T1000 (cell line): ENCODE measurements around the gene AGBL5.

ENCODE experiments used
- DNase-seq: peaks from one replicate; lab custom pipeline; 2025; ENCODE audit warnings: mixed read lengths; lab: John Stamatoyannopoulos, UW

Gene AGBL5

DNA sequence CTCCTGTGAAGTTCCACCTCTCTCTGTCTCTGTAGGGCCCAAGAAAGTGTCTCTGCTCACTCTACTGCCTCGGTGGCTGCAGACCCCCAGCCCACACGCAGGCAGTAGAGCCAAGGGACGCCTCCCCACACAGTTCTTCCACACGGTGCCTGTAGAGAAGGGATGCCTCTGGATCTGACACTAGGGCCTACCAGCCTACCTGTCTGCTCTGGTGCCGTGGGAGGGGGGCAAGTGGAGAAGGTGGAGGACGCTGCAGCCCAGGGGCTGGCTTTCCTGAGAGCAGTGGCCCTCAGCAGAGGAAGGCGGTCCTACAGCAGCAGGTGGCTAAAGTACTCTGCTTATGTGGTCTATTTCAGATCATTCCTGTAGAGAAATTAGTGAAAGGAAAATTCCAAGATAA, 27.7 kb upstream of the AGBL5 start:
- no peak for DNase-seq

DNA sequence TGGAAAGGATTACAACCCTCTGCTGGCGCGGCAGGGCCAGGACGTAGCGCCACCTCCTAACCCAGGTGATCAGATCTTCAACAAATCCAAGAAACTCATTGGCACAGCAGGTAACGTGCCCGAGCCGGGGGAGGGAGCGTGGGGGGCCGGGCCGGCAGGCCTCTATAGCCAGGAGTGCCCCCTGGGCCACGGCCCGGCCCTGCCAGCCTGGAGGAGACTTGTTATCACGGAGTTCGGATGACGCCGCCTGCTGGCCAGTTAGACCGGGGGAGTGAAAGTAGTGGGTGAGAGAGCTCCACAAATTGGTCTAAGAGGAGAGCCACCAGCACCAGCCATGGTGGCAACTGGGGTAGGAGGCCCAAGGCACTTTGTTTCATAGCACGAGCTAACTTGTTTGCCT, 27.3 kb upstream of the AGBL5 start:
- no peak for DNase-seq

DNA sequence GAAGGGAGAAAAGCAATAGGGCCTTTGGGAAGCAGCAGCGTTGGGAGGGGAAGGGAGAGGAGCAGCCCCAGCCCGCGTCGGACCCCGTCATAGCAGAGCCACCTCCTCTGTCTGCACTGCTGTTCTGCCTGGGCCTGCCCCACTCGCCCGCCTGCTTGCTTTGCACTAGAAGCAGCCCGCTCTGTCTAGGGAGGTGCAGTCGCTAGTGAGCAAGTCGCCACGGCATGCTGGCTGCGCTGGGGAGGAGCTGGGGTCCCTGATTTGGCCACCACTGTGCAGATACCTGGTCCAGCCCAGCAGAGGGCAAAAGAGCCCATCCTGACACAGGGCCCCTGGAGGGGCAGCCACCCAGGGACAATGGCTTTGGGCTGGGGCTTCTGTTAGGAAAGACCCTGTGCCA, 26.7 kb upstream of the AGBL5 start:
- no peak for DNase-seq

DNA sequence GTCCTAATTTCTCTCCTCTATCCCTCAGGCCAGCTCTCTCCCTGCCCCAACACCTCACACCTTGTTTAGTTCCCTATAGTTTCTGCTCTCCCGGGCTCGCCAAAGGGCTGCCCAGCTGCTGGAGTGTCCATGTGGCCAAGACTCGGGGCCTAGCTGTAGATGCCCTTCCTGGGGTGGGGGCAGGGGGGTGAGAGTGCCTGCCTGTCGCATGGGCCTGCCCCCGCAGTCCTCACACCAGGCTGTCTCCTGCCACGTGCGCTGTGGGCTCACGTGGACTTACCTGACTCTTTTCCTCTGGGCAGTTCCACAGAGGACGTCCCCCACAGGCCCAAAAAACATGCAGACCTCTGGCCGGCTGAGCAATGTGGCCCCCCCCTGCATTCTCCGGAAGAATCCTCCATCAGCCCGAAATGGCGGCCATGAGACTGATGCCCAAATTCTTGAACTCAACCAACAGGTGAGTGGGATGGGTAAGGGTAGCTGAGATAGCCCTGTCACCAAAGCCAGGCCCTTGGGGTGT, 26.1 kb upstream of the AGBL5 start:
- DNase-seq: no peak

DNA sequence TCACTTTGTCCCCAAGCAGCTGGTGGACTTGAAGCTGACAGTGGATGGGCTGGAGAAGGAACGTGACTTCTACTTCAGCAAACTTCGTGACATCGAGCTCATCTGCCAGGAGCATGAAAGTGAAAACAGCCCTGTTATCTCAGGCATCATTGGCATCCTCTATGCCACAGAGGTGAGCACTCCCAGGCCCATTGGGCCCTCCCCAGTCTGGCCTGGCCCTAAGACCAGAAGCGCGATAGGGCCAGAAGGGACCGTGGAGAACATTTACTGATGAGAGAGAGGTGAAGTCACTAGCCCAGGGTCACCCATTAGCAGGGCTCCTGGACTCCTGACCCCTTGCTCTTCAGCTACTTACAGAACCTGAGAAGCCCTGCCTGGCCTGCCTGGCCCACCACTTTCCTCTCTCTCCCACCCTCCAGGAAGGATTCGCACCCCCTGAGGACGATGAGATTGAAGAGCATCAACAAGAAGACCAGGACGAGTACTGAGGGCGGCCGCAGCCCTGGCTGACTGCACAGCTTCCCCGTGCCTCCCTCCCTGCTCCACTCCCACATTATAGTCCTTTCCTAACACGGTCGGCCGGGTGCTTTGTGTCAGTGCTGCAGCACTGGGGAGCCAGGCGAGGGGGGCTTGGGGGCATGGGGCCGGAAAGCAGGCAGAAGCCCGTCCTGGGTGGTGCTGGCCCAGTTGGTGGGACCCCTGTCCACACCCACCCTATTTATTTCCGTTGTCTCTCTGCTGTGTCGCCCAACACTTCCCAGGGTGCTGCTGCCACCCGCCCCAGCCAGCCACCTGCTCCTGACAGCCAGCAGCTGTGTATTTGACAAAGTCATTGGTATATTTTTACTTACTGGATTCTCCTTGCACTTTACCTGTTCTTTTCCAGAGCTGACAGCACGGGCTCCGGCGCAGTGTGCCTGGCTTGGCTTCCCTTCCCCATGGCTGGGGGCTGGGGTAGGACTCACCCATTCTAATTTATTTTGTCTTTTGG, 25.3 kb upstream of the AGBL5 start:
- no peak for DNase-seq

DNA sequence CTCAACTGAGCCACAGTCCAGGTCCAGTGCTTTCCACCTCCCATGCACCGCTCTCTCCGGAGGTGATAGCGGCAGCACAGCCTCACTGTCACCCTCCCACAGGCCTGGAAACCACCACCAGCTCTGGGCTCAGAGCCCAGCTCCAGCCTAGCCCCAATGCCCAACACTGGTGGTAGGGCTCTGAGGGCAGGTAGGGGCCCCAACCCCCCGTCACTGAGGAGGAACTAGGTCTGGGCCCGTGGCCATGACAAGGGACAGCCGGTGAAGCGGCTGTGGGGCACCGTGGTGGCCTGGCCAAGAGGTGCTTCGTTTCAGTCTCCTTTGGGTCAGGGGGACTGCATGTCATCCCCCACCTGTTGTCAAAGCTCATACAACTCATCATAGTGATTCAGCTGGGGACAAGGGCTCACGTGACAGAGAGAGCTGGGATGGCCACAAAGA, 24.2 kb upstream of the AGBL5 start:
- no peak for DNase-seq

DNA sequence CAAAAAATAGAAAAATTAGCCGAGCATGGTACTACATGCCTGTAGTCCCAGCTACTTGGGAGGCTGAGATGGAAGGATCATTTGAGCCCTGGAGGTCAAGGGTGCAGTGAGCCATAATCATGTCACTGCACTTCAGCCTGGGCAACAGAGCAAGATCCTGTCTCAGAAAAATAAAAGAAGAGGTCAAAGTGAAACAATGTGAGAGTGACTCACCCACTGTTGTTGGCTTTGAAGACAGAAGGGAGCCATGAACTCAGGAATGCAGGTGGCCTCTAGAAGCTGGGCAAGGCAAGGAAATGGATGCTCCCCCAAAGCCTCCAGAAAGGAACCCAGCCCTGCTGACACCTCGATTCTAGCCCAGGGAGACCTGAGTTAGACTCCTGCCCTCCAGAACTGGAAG, 22.4 kb upstream of the AGBL5 start:
- no peak for DNase-seq

DNA sequence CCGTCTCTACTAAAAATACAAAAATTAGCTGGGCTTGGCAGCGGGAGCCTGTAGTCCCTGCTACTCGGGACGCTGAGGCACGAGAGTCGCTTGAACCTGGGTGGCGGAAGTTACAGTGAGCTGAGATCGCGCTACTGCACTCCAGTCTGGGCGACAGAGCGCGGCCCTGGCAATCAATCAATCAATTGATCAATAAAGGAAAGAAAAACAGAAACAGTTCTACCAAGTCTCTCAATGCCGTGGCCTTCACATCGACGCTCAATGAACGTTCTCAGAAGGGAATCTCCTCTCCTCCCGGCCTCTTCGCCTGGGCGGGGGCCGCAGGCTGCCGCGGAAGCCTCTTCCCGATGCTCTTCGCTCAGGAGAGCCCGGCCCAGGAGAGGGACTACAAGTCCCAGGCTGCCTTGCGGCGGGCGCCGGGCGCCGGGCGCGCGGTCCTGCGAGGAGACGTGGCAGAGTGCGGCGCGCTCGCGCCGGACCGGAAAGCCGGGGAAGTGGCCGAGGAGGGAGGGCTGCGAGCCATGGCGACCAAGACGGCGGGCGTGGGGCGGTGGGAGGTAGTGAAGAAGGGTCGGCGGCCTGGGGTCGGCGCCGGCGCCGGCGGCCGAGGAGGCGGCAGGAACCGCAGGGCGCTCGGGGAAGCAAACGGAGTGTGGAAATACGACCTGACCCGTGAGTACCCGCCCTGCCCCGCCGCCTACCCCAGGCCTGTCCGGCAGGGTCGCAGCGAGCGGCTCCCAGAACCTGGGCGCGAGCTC, 18.8 kb upstream of the AGBL5 start, which contains the start of gene TMEM214:
Gene TMEM214, plus strand, starts transcription at position 471 of the 758 bp plus-strand sequence. Its CDS starts 51 bp downstream, at position 522.
- DNase-seq: peak; percentile 70

DNA sequence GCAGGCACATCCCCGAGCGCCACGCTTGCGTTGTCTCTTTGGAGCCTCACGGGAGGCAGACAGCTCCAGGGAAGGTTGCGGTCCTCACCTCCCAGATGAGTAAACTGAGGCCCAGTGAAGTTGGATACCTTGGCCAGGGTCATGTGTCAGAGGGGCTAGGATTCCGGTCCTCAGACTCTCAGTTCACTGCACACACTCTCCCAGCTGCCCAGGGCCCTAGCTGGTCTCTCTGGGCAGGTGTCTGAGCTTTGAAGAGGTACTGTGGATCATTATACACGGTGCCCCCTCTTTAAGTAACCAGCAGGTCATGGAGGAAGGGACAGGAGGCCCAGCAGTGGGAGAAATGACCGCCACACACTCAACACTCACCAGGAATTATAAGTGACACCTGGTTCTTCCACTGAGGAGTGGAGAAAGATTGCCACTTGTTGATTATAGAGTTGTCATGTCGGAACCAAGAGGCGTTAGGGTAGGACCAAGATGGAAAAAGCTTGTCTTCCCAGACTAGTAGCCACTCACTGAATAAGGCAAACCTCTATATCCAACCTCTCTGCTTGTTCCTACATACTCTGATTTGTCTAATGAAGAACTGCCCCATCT, 18.1 kb upstream of the AGBL5 start:
- DNase-seq: no peak

DNA sequence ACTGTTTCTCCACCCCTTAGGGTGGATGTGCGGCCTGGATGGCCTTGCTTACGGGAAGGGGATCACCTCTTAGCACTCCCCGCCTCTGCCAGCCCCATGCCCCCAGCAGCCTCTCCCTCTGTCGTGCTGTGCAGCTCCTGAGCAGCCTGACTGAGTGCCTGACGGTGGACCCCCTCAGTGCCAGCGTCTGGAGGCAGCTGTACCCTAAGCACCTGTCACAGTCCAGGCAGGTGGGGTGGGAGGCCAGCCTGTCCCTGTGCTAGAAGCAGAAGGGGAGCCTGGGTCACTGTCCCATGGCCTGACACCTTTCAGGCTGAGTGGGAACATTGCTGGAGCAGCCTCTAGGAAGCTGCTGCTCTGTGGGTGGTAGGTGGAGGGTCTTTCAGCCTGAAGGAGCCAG, 13.5 kb upstream of the AGBL5 start:
- no peak for DNase-seq

DNA sequence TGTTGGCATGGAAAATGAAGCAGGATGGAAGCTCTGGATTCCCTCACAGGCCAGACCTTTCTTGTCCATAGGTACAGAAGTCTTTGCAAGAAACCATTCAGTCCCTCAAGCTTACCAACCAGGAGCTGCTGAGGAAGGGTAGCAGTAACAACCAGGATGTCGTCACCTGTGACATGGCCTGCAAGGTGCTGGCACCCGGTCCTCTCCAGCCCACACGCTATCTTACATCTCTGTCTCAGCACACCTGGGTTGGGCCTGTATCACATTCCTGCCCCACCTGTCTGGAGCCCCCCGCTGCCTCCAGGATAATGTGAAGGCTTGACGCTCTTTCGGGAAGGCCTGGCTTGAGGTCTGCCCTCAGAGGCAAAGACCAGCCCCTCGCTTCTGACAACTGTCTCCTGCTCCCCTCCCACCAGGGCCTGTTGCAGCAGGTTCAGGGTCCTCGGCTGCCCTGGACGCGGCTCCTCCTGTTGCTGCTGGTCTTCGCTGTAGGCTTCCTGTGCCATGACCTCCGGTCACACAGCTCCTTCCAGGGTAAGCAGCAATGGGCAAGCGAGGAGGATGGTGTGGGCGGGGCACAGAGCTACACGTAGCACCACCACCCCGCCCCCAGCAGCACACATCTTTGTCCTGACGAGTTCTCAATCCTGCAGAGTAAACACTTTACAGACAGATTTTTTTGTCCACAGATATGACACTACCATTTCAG, 12.7 kb upstream of the AGBL5 start:
- no peak for DNase-seq

DNA sequence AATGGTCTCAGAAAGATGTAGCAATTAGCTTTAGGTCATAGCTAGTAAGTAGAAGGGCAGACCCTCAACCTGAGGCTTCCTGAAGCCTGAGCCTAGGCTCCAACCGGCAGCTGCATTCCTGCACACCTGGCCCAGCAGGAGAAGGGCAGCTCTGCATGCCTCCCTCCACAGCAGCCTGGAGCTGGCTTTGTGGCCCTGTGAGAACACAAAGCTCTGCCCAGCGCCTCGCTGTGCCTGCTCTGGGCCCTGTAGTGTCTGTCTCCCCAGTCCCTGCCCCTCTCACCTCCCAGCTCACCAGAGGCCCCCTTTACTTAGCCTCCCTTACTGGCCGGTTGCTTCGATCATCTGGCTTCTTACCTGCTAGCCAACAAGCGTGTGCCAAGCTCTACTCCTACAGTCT, 12.0 kb upstream of the AGBL5 start:
- DNase-seq: no peak

DNA sequence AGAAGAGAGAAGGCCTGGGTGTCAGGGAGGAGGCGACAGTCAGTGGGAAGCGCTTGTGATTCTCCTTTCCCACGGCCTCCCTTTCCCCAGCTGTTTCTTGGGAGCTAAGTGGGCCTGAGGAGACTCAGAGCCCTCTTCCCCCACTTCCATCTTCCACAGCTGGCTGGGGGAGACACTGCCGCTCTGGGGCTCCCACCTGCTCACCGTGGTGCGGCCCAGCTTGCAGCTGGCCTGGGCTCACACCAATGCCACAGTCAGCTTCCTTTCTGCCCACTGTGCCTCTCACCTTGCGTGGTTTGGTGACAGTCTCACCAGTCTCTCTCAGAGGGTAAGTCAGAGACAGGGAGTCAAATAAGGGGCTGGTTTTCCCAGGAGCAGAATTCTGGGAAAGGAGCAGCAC, 11.6 kb upstream of the AGBL5 start:
- DNase-seq: no peak

DNA sequence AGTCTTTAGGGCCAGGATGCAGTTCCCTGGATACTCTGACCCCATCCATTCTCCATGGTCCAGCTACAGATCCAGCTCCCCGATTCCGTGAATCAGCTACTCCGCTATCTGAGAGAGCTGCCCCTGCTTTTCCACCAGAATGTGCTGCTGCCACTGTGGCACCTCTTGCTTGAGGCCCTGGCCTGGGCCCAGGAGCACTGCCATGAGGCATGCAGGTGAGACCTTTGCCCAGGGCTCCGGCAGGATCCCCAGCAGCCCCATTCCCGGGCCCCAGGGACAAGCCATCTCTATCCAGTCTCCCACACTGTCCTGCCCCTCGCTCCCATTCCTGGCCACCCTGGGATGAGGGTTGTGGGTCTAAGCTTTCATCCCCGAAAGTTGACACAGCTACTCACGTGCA, 11.2 kb upstream of the AGBL5 start:
- no peak for DNase-seq

DNA sequence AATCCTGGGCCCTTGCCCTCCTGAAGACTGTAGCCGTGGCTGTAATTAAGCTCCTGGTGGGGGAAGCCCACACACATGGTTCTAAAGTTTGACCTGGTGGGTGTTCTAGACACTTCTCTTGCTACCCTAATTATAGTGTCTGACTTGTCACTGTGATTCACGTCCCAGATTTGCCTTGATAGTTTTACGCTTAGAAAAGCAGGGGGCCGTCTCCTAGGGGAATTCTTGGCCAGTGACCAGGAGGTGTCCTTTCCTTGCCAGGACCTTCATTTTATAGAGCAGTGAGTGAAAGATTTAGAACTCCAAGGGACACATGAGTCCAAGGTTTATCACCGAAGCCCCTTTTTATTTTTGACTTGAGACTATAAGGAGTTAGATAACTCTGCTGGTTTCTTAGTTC, 9.7 kb upstream of the AGBL5 start:
- no peak for DNase-seq

DNA sequence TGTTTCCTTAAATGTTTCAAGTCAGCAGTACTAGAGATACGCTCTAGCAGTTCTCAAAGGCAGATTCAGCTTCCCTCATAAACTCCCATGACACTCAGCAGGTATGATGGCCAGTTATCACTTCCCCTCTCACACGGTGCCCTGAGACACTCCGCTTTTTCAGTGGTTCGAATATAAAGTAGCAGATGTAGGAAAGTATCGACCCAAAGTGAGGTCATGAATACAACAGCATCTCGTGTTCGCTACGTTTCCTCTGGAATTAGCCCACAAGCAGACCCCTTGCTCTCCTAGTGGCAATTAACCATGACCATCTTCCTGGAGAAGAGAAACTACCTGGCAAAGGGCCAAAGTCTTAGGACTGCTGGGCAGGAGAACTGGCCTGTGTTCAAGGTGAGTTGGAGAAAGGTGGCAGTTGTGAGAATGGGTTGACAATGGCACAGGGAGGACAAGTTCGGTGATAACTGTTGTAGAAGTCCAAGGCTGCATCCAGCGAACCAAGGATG, 9.3 kb upstream of the AGBL5 start:
- DNase-seq: no peak

DNA sequence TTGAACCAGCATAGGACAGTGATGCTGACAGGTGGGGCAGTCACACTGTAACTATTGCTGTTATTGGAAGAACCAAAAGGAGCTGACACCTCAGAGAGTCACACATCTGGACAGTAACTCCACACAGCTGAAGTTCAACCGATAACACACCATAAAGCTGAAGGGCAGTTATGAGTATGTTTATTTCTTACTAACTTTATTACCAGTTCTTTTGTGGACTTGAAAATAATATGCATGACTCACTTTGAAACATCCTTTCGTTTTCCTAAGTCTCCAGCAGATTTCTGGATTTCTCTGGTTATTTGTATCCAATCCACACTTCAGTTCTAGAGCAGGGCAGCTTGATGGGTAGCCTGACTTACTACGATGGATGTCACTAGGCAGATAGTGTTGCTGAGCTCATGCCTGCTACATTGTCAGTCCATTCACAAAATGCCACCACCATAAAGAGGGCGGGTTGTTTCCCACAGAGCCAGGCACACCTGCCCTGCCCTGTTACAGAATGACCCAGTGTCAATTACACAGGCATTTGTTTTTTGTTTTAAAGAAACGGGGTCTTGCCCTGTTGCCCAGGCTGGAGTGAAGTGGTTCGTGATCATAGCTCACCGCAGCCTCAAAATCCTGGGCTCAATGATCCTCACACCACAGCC, 8.4 kb upstream of the AGBL5 start:
- no peak for DNase-seq

DNA sequence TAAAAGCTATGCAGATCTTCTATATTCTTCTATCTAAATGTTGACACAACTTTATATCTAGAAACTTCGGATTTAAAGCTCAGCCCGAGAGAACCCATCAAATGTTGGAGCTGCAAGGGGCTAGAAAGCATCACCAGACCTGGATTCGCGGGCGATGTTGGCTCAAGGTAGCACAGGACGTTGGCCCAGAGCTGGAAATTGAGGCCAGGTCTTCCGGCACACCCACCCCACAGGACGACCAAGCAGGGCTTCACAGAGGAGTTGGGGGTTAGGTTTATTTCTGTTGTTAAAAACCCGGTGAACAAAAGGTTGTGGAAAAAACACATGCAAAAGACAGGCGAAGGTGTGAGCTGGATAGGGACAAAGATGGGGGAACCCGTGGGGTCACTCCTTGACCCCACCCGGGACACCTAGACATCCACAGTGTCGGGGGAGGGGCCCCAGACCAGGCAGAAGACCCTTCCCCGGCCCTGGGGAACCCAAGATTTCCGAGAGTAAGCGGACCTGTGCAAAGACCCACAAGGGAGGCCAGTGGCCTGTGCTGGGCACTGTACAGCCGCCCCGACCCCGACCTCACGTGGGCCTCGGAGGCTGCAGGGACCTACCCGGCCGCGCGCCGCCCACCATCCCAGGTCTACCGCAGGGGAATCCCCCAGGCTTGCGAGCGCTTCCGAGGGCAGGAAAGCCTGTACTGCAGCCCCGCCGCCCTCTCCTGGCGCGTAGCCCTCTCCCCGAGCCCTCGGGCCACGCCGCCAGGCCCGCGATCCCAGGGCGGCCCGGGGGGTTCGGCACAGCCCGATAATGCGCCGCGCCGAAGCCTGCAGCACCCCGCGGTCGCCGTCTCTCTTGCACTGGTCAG, 1.8 kb upstream of the AGBL5 start:
- DNase-seq: no peak

DNA sequence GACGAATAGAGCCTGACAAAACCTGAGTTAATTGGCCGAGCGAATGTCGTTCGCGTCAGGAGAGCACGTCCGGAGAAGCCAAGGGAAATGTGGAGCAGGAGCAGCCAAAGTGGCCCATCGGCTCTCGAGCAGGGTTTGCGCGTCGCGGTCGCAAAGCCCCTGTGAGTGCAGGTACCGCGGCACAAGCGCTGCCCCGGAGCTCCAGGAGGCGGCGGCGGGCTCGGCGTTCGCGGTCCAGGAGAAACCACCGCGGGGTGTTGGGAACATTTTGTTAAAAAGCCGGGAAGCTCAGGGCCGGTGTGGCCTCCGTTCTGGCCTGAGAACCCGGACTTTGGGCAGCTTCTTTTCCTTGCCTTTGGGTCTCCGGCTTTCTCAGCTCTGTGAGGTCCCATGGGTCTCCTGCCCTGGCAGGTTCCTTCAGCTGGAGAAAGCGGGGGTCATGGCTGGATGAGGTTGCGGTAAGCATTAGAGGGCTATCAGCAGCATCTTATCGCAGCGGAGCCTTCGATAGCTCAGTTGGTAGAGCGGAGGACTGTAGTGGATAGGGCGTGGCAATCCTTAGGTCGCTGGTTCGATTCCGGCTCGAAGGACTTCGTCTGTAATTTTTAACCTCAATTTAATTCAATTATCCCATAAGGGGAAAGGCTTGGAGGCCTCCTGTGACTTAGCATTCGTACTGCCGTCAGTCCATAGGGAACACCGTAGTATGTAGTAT, 1.0 kb upstream of the AGBL5 start:
- DNase-seq: peak; percentile 91
